Testis (tissue), 2 donors: ENCODE results near the gene SEZ6L.

ENCODE experiments used
- POLR2A ChIP-seq: fragments of 450-650 bp; IDR thresholded peaks from one replicate; pipeline ENCODE4 v1.6.1; 2017; ENCODE audit warnings: antibody characterized with exemption, mild to moderate bottlenecking, moderate library complexity
- TF ChIP-seq, protein P1 (sequence below), 3 experiments: fragments of 450-650 bp in 2 of 3; fragments of 200-600 bp in 1 of 3; sonication (generic) in 1 of 3; IDR thresholded peaks; one replicate each; pipeline ENCODE4 v1.5.1; 2016 to 2019; ENCODE audit warnings: antibody characterized with exemption in 3 of 3, mild to moderate bottlenecking in 2 of 3, moderate library complexity in 1 of 3

DNA sequence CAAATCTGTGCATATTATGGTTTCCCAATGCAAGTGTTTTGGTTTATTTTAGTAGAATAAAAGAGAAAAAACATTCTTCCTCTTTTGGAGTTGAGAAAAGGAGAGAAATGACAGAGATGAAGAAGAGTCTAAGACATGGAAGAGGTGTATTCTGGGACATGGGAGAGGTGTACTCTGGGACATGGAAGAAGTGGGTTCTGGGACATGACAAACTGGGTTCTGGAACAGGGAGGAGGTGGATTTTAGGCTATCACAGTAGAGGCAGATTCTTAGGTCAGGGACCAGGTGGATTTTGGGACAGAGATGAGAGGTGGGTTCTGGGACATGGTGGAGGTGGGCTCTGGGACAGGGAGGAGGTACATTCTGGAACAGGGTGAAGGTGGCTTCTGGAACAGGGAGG is 257.7 kb downstream of the SEZ6L start:
- TF ChIP-seq POLR2A, result no peak
- TF ChIP-seq, protein P1, sequence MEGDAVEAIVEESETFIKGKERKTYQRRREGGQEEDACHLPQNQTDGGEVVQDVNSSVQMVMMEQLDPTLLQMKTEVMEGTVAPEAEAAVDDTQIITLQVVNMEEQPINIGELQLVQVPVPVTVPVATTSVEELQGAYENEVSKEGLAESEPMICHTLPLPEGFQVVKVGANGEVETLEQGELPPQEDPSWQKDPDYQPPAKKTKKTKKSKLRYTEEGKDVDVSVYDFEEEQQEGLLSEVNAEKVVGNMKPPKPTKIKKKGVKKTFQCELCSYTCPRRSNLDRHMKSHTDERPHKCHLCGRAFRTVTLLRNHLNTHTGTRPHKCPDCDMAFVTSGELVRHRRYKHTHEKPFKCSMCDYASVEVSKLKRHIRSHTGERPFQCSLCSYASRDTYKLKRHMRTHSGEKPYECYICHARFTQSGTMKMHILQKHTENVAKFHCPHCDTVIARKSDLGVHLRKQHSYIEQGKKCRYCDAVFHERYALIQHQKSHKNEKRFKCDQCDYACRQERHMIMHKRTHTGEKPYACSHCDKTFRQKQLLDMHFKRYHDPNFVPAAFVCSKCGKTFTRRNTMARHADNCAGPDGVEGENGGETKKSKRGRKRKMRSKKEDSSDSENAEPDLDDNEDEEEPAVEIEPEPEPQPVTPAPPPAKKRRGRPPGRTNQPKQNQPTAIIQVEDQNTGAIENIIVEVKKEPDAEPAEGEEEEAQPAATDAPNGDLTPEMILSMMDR (IDR thresholded peaks at IDR 0.05), result no peak
